HEK293 (cell line): ENCODE measurements around the gene GAL3ST1.

Experiments used
- CTCF ChIA-PET: fragments of 350-600 bp; formaldehyde crosslinking; extraction: SDS; loops from one replicate; lab custom pipeline; 2021; ENCODE audit warnings: antibody characterized with exemption; lab: Yijun Ruan, JAX
- POLR2A ChIA-PET: fragments of 300-600 bp; formaldehyde crosslinking; extraction: SDS; loops from one replicate; lab custom pipeline; 2020; ENCODE audit warnings: antibody characterized with exemption, inconsistent platforms; lab: Yijun Ruan, JAX
- H3K27ac ChIP-seq: fragments of 200-500 bp; sonication (Bioruptor generic); 2 replicates; pipeline ENCODE4 v1.5.1; 2014; ENCODE audit warnings: low read depth, low read length, control low read depth, inconsistent platforms; ENCODE audit errors: extremely low read depth
- H3K36me3 ChIP-seq, 2 experiments: fragments of 200-500 bp in 1 of 2; sonication (Bioruptor generic) in 1 of 2; 1 replicate in 1 of 2; 2 replicates in 1 of 2; pipeline ENCODE4 v1.5.1; 2014 to 2017; ENCODE audit warnings: inconsistent platforms in 2 of 2, low read length in 2 of 2; ENCODE audit not compliant: control insufficient read depth in 2 of 2, insufficient read depth in 1 of 2
- H3K4me1 ChIP-seq: fragments of 200-500 bp; sonication (Bioruptor generic); 2 replicates; pipeline ENCODE4 v1.5.1; 2014; ENCODE audit warnings: mild to moderate bottlenecking, low read length, inconsistent platforms; ENCODE audit not compliant: control insufficient read depth, insufficient read depth
- H3K4me3 ChIP-seq: 2 replicates; pipeline ENCODE4 v1.5.1; 2011; ENCODE audit warnings: low read depth, mild to moderate bottlenecking, control low read depth, low read length, moderate library complexity
- H3K9me3 ChIP-seq: fragments of 200-500 bp; sonication (Bioruptor generic); 2 replicates; pipeline ENCODE4 v1.5.1; 2014; ENCODE audit warnings: low read depth, low read length, inconsistent platforms; ENCODE audit not compliant: control insufficient read depth, insufficient read depth
- BCL11A ChIP-seq: fragments of 450-650 bp; formaldehyde crosslinking; IDR thresholded peaks from 2 replicates; pipeline ENCODE4 v1.5.1; 2016; ENCODE audit warnings: low read depth, missing biosample characterization, missing genetic modification characterization
- GLIS1 ChIP-seq: fragments of 450-650 bp; formaldehyde crosslinking; IDR thresholded peaks from 2 replicates; pipeline ENCODE4 v1.5.1; 2016; ENCODE audit warnings: missing biosample characterization, missing genetic modification characterization
- GLIS2 ChIP-seq: fragments of 450-650 bp; formaldehyde crosslinking; IDR thresholded peaks from 2 replicates; pipeline ENCODE4 v1.5.1; 2016; ENCODE audit warnings: missing biosample characterization, missing genetic modification characterization
- KLF7 ChIP-seq: fragments of 450-650 bp; formaldehyde crosslinking; IDR thresholded peaks from 2 replicates; pipeline ENCODE4 v1.5.1; 2016; ENCODE audit warnings: missing biosample characterization, missing genetic modification characterization, borderline replicate concordance
- ZIC2 ChIP-seq: fragments of 450-650 bp; formaldehyde crosslinking; IDR thresholded peaks from 2 replicates; pipeline ENCODE4 v1.5.1; 2016; ENCODE audit warnings: missing biosample characterization, missing genetic modification characterization
- ZNF19 ChIP-seq: fragments of 450-650 bp; formaldehyde crosslinking; IDR thresholded peaks from 2 replicates; pipeline ENCODE4; 2016; ENCODE audit warnings: missing biosample characterization, missing genetic modification characterization, low read depth
- ZNF202 ChIP-seq: fragments of 450-650 bp; formaldehyde crosslinking; IDR thresholded peaks from 2 replicates; pipeline ENCODE4 v1.5.1; 2016; ENCODE audit warnings: missing biosample characterization, missing genetic modification characterization, borderline replicate concordance
- ZNF223 ChIP-seq: fragments of 450-650 bp; formaldehyde crosslinking; IDR thresholded peaks from 2 replicates; pipeline ENCODE4 v1.5.1; 2016; ENCODE audit warnings: missing biosample characterization, missing genetic modification characterization
- ZNF433 ChIP-seq: fragments of 450-650 bp; formaldehyde crosslinking; IDR thresholded peaks from 2 replicates; pipeline ENCODE4 v1.5.1; 2016; ENCODE audit warnings: missing biosample characterization, missing genetic modification characterization, low read depth
- ZNF776 ChIP-seq: fragments of 450-650 bp; formaldehyde crosslinking; IDR thresholded peaks from 2 replicates; pipeline ENCODE4 v1.5.0; 2017; ENCODE audit warnings: missing biosample characterization, missing genetic modification characterization, borderline replicate concordance
- TF ChIP-seq, protein P1 (sequence below): fragments of 450-650 bp; formaldehyde crosslinking; IDR thresholded peaks from 2 replicates; pipeline ENCODE4 v1.5.1; 2016; ENCODE audit warnings: missing biosample characterization, missing genetic modification characterization, borderline replicate concordance
- TF ChIP-seq, protein P2 (sequence below): fragments of 450-650 bp; formaldehyde crosslinking; IDR thresholded peaks from 2 replicates; pipeline ENCODE4 v1.5.1; 2016; ENCODE audit warnings: missing biosample characterization, missing genetic modification characterization
- TF ChIP-seq, protein P3 (sequence below): fragments of 450-650 bp; formaldehyde crosslinking; conservative IDR thresholded peaks from 2 replicates; pipeline ENCODE4 v1.5.1; 2016; ENCODE audit warnings: low read depth, missing biosample characterization, missing genetic modification characterization
- TF ChIP-seq, protein P4 (sequence below): fragments of 450-650 bp; formaldehyde crosslinking; IDR thresholded peaks from 2 replicates; pipeline ENCODE4 v1.5.1; 2017; ENCODE audit warnings: missing biosample characterization, missing genetic modification characterization

The GAL3ST1 gene

DNA sequence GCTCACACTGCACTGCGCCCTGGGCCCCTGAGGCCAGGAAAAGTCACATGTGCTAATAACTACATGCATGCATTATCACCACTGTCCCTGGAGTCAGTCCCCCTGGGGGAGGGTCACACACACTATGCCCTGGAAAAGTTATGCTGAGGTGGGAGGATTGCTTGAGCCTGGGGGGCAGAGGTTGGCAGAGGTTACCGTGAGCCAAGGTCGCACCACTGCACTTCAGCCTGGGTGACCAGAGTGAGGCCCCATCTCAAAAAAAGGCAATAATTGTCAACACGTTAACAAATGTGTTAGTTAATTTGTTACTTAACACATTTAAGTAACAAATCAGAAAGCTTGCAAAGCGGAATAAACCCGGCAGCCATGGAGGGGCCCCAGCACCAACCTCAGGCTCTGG, 14.6 kb downstream of the GAL3ST1 start (continued):
- no peak for TF ChIP-seq ZNF223 (tag by site-specific recombination)

DNA sequence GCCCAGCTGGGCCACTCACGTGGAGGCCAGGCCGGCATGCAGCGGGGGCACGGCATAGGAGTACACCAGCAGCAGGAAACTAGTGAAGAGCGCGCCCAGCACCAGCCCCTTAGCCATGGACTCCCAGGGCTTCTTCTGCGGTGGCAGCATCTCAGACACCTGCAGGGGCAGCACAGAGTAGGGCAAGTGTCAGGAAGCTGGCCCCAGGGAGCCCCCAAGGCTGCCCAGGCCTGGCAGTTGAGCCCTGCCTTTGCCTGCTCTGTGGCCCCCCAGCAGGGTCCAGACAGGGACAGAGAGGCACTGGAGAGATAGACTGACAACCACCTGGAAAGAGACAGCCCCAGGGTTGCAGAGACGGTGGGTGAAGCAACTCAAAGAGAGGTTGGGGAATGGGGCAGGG, 17.2 kb downstream of the GAL3ST1 start:
- TF ChIP-seq ZNF776 = no peak
- no peak for TF ChIP-seq ZNF19 (tag by site-specific recombination)
- TF ChIP-seq, protein P1, sequence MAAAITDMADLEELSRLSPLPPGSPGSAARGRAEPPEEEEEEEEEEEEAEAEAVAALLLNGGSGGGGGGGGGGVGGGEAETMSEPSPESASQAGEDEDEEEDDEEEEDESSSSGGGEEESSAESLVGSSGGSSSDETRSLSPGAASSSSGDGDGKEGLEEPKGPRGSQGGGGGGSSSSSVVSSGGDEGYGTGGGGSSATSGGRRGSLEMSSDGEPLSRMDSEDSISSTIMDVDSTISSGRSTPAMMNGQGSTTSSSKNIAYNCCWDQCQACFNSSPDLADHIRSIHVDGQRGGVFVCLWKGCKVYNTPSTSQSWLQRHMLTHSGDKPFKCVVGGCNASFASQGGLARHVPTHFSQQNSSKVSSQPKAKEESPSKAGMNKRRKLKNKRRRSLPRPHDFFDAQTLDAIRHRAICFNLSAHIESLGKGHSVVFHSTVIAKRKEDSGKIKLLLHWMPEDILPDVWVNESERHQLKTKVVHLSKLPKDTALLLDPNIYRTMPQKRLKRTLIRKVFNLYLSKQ (tag by site-specific recombination) = no peak
- no peak for TF ChIP-seq ZNF433 (tag by site-specific recombination)
- TF ChIP-seq, protein P2, sequence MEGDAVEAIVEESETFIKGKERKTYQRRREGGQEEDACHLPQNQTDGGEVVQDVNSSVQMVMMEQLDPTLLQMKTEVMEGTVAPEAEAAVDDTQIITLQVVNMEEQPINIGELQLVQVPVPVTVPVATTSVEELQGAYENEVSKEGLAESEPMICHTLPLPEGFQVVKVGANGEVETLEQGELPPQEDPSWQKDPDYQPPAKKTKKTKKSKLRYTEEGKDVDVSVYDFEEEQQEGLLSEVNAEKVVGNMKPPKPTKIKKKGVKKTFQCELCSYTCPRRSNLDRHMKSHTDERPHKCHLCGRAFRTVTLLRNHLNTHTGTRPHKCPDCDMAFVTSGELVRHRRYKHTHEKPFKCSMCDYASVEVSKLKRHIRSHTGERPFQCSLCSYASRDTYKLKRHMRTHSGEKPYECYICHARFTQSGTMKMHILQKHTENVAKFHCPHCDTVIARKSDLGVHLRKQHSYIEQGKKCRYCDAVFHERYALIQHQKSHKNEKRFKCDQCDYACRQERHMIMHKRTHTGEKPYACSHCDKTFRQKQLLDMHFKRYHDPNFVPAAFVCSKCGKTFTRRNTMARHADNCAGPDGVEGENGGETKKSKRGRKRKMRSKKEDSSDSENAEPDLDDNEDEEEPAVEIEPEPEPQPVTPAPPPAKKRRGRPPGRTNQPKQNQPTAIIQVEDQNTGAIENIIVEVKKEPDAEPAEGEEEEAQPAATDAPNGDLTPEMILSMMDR (tag by site-specific recombination) = peak; percentile 20; the same call in 1 of the 2 replicates
- TF ChIP-seq GLIS1 = peak; percentile 17; the same call in 1 of the 2 replicates
- peak; percentile 80 for TF ChIP-seq ZIC2
- TF ChIP-seq GLIS2 (tag by site-specific recombination) = peak; percentile 42
- no peak for TF ChIP-seq ZNF202 (tag by site-specific recombination)
- no peak for TF ChIP-seq KLF7
- TF ChIP-seq, protein P3, sequence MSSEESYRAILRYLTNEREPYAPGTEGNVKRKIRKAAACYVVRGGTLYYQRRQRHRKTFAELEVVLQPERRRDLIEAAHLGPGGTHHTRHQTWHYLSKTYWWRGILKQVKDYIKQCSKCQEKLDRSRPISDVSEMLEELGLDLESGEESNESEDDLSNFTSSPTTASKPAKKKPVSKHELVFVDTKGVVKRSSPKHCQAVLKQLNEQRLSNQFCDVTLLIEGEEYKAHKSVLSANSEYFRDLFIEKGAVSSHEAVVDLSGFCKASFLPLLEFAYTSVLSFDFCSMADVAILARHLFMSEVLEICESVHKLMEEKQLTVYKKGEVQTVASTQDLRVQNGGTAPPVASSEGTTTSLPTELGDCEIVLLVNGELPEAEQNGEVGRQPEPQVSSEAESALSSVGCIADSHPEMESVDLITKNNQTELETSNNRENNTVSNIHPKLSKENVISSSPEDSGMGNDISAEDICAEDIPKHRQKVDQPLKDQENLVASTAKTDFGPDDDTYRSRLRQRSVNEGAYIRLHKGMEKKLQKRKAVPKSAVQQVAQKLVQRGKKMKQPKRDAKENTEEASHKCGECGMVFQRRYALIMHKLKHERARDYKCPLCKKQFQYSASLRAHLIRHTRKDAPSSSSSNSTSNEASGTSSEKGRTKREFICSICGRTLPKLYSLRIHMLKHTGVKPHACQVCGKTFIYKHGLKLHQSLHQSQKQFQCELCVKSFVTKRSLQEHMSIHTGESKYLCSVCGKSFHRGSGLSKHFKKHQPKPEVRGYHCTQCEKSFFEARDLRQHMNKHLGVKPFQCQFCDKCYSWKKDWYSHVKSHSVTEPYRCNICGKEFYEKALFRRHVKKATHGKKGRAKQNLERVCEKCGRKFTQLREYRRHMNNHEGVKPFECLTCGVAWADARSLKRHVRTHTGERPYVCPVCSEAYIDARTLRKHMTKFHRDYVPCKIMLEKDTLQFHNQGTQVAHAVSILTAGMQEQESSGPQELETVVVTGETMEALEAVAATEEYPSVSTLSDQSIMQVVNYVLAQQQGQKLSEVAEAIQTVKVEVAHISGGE = no peak
- CTCF ChIA-PET = interaction anchor here (0.8 kb wide), 2 partner anchors 73 to 170 kb away, joined by 3 read pairs; partner anchors contain the start of gene RNF215
- H3K36me3 ChIP-seq = no peaks in the 10 kb centered on the region
- no peak overlapping the region for H3K27ac ChIP-seq
- no peaks in the 10 kb centered on the region for H3K9me3 ChIP-seq
- no peak overlapping the region for H3K4me3 ChIP-seq
- no peaks in the 10 kb centered on the region for H3K4me1 ChIP-seq
- POLR2A ChIA-PET = no interaction called here

DNA sequence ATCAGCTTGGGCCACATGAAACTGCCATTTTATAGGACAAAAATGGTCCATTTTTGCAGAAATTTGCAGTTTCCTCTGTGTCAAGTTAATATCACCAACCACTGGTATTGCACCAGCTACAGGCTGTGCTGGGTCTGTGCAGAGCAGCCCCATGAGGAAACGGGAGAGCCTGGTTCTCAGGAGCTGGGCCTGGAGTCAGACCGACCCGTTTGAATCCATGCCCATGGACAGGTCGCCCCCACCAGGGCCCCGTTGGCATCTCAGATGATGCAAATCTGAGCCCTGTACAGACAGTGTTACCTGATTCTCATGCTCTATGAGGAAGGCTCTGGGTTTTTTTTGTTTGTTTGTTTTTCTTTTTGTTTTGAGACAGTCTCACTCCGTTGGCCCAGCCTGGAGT, 18.1 kb downstream of the GAL3ST1 start:
- POLR2A ChIA-PET = no interaction called here
- Histone ChIP-seq H3K9me3 (no peaks in the 10 kb centered on the region), H3K4me1 (no peaks in the 10 kb centered on the region), H3K36me3 (no peaks in the 10 kb centered on the region), H3K4me3 (no peak overlapping the region), H3K27ac (no peak overlapping the region)
- TF ChIP-seq, protein P2 (tag by site-specific recombination) = peak; percentile 35; the same call in 1 of the 2 replicates
- TF ChIP-seq, protein P4, sequence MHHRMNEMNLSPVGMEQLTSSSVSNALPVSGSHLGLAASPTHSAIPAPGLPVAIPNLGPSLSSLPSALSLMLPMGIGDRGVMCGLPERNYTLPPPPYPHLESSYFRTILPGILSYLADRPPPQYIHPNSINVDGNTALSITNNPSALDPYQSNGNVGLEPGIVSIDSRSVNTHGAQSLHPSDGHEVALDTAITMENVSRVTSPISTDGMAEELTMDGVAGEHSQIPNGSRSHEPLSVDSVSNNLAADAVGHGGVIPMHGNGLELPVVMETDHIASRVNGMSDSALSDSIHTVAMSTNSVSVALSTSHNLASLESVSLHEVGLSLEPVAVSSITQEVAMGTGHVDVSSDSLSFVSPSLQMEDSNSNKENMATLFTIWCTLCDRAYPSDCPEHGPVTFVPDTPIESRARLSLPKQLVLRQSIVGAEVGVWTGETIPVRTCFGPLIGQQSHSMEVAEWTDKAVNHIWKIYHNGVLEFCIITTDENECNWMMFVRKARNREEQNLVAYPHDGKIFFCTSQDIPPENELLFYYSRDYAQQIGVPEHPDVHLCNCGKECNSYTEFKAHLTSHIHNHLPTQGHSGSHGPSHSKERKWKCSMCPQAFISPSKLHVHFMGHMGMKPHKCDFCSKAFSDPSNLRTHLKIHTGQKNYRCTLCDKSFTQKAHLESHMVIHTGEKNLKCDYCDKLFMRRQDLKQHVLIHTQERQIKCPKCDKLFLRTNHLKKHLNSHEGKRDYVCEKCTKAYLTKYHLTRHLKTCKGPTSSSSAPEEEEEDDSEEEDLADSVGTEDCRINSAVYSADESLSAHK (tag by site-specific recombination) = 0 out of 2 replicates have a peak, but pooled peaks have one; percentile 18
- no peak for TF ChIP-seq BCL11A (tag by site-specific recombination)
- CTCF ChIA-PET = interaction anchor here (1.0 to 1.1 kb wide), 2 partner anchors 21 to 112 kb away, joined by 3 to 4 read pairs; no protein-coding TSS in a partner anchor
